Body of pancreas (tissue), 4 donors: ENCODE measurements around the gene UBE2D4.

ENCODE experiments used
- POLR2A ChIP-seq, 3 donors: fragments of 450-650 bp; IDR thresholded peaks; one replicate each; pipeline ENCODE4 v1.6.1; 2016; ENCODE audit warnings: antibody characterized with exemption in 3 of 3, mild to moderate bottlenecking in 2 of 3
- TF ChIP-seq, protein P1 (sequence below), 7 experiments: fragments of 450-650 bp in 4 of 7; fragments of 200-600 bp in 3 of 7; sonication (generic) in 3 of 7; IDR thresholded peaks; one replicate each; pipeline ENCODE4 v1.5.1; 2016 to 2019; ENCODE audit warnings: antibody characterized with exemption in 7 of 7

DNA sequence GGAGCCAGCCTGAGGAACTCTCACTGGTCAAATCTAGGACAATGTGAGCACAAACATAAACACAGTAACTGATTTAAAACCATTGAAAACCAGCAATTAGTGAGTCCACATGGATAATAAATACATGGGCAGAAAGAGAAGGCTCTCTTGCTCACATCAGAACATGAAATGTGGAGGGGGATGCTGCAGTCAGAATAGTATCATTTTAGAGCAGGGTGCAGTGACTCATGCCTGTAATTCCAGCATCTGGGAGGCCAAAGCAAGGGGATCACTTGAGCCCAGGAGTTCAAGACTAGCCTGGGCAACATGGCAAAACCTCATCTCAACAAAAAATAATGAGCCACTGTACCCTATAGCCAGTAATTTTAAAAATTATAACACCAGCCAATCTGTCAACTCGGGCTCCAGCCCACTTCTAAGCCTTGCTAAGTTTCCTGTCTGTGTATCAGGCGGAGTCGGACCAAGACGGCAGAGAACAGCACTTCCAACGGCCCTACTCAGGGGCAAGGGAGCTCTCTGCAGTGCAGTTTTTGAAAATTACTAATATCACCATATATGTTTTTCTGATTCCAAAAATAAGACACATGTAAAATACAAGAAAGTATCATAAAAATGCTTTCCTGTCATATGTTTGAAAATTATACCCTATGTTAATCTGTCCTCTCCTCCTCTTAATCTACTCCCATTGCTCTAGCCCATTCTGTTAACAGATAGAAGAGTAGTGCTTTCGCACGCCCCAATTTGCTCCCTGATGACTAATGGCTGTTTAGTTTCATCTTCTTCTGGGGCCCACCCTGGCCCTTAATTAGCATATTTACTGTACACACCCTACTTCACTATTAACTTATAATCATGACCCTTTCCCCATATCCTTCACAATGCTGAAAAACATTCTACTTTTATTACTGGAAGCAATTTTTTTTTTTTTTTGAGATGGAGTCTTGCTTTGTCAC, 37.0 kb upstream of the UBE2D4 start:
- TF ChIP-seq POLR2A (IDR thresholded peaks at IDR 0.05), result no peak
- TF ChIP-seq, protein P1, sequence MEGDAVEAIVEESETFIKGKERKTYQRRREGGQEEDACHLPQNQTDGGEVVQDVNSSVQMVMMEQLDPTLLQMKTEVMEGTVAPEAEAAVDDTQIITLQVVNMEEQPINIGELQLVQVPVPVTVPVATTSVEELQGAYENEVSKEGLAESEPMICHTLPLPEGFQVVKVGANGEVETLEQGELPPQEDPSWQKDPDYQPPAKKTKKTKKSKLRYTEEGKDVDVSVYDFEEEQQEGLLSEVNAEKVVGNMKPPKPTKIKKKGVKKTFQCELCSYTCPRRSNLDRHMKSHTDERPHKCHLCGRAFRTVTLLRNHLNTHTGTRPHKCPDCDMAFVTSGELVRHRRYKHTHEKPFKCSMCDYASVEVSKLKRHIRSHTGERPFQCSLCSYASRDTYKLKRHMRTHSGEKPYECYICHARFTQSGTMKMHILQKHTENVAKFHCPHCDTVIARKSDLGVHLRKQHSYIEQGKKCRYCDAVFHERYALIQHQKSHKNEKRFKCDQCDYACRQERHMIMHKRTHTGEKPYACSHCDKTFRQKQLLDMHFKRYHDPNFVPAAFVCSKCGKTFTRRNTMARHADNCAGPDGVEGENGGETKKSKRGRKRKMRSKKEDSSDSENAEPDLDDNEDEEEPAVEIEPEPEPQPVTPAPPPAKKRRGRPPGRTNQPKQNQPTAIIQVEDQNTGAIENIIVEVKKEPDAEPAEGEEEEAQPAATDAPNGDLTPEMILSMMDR (IDR thresholded peaks at IDR 0.05), result no peak
